GM23338 (cell line): Measurements from ENCODE around the gene LPAR1. TPM values are rescaled to one million over a fixed set of nuclear protein-coding genes. Genes with fewer than 3 reads are reported as not detected.

Experiments
- ATAC-seq: fragments of 200-7000 bp; cut with Tn5 transposase; 3 replicates; pipeline ENCODE4 v1.9.1; 2020
- DNase-seq: peaks from one replicate; pipeline ENCODE4 v3.0.0-alpha.2; 2015; ENCODE audit warnings: low spot score
- H2AFZ ChIP-seq: fragments of 200-600 bp; sonication (generic); 2 replicates; pipeline ENCODE4 v1.8.0; 2016; ENCODE audit warnings: antibody characterized with exemption, mild to moderate bottlenecking, moderate library complexity
- H3F3A ChIP-seq: fragments of 200-600 bp; sonication (generic); replicated peaks from 2 replicates; pipeline ENCODE4 v1.8.0; 2017; ENCODE audit warnings: antibody characterized with exemption, mixed run types, low read depth
- H3K27ac ChIP-seq: fragments of 200-600 bp; sonication (generic); 2 replicates; pipeline ENCODE4 v1.6.1; 2016; ENCODE audit warnings: low read depth
- H3K27me3 ChIP-seq: fragments of 200-600 bp; sonication (generic); 2 replicates; pipeline ENCODE4 v1.8.0; 2016; ENCODE audit warnings: mild to moderate bottlenecking, mixed run types, moderate library complexity; ENCODE audit not compliant: insufficient read depth
- H3K36me3 ChIP-seq: fragments of 200-600 bp; sonication (generic); 2 replicates; pipeline ENCODE4 v1.8.0; 2016; ENCODE audit warnings: mild to moderate bottlenecking; ENCODE audit not compliant: insufficient read depth
- H3K4me1 ChIP-seq: fragments of 200-600 bp; sonication (generic); 2 replicates; pipeline ENCODE4 v1.8.0; 2016; ENCODE audit warnings: mild to moderate bottlenecking, moderate library complexity; ENCODE audit not compliant: insufficient read depth
- H3K4me2 ChIP-seq: fragments of 200-600 bp; sonication (generic); 2 replicates; pipeline ENCODE4 v1.7.1; 2017; ENCODE audit warnings: mixed run types
- H3K4me3 ChIP-seq: fragments of 200-600 bp; sonication (generic); 2 replicates; pipeline ENCODE4 v1.6.1; 2016; ENCODE audit warnings: mixed run types
- H3K79me2 ChIP-seq: fragments of 200-600 bp; sonication (generic); replicated peaks from 2 replicates; pipeline ENCODE4 v1.8.0; 2017; ENCODE audit warnings: mild to moderate bottlenecking; ENCODE audit not compliant: insufficient read depth
- H3K9me2 ChIP-seq: fragments of 200-600 bp; sonication (generic); 2 replicates; pipeline ENCODE4 v1.8.0; 2017; ENCODE audit not compliant: insufficient read depth
- H4K20me1 ChIP-seq: fragments of 200-600 bp; sonication (generic); replicated peaks from 2 replicates; pipeline ENCODE4 v1.8.0; 2017; ENCODE audit warnings: mild to moderate bottlenecking; ENCODE audit not compliant: insufficient read depth
- H3K27ac Mint-ChIP-seq: 2 replicates; pipeline ENCODE4 v1.8.0; 2020; ENCODE audit warnings: inconsistent platforms, mild to moderate bottlenecking, moderate library complexity, mixed read lengths
- H3K27me3 Mint-ChIP-seq: 3 replicates; pipeline ENCODE4 v1.8.0; 2022; ENCODE audit warnings: low read depth, mild to moderate bottlenecking, moderate library complexity, mixed read lengths, inconsistent platforms; ENCODE audit not compliant: insufficient read depth, poor library complexity
- H3K36me3 Mint-ChIP-seq: 3 replicates; pipeline ENCODE4 v1.8.0; 2021; ENCODE audit warnings: low read depth, mild to moderate bottlenecking, inconsistent platforms, moderate library complexity, mixed read lengths
- H3K4me1 Mint-ChIP-seq: 3 replicates; pipeline ENCODE4 v1.8.0; 2020; ENCODE audit warnings: mild to moderate bottlenecking, inconsistent platforms, mixed read lengths
- H3K4me3 Mint-ChIP-seq: 3 replicates; pipeline ENCODE4 v1.8.0; 2021; ENCODE audit warnings: moderate library complexity, mild to moderate bottlenecking, inconsistent platforms, mixed read lengths
- H3K9me3 Mint-ChIP-seq: 3 replicates; pipeline ENCODE4 v1.8.0; 2020; ENCODE audit warnings: moderate library complexity, mild to moderate bottlenecking, inconsistent platforms, mixed read lengths
- CREB1 ChIP-seq: fragments of 250-450 bp; sonication (Bioruptor Pico); IDR thresholded peaks from 2 replicates; pipeline ENCODE4 v1.5.0; 2020; ENCODE audit warnings: low read depth, mild to moderate bottlenecking, moderate library complexity
- EZH2 ChIP-seq: fragments of 200-600 bp; sonication (generic); IDR thresholded peaks from one replicate; pipeline ENCODE4 v1.8.0; 2017; ENCODE audit warnings: antibody characterized with exemption, mild to moderate bottlenecking, low read depth; ENCODE audit not compliant: unreplicated experiment
- EZH2phosphoT487 ChIP-seq: fragments of 200-600 bp; sonication (generic); IDR thresholded peaks from one replicate; pipeline ENCODE4 v1.8.1; 2018; ENCODE audit warnings: antibody characterized with exemption; ENCODE audit not compliant: unreplicated experiment
- NANOG ChIP-seq: IDR thresholded peaks from 2 replicates; pipeline ENCODE4 v1.6.1; 2016; ENCODE audit warnings: antibody characterized with exemption, borderline replicate concordance
- POLR2AphosphoS5 ChIP-seq: IDR thresholded peaks from 2 replicates; pipeline ENCODE4 v1.6.1; 2016; ENCODE audit warnings: antibody characterized with exemption, low read depth
- REST ChIP-seq: IDR thresholded peaks from one replicate; pipeline ENCODE4 v1.6.1; 2018; ENCODE audit warnings: antibody characterized with exemption; ENCODE audit not compliant: unreplicated experiment
- STAT1 ChIP-seq: IDR thresholded peaks from one replicate; pipeline ENCODE4 v1.6.1; 2016; ENCODE audit warnings: antibody characterized with exemption; ENCODE audit not compliant: unreplicated experiment
- ZNF114 ChIP-seq: fragments of 250-450 bp; sonication (Bioruptor Pico); IDR thresholded peaks from 2 replicates; pipeline ENCODE4 v1.5.0; 2020; ENCODE audit warnings: mild to moderate bottlenecking, moderate library complexity
- ZNF331 ChIP-seq: fragments of 250-450 bp; sonication (Bioruptor Pico); IDR thresholded peaks from 2 replicates; pipeline ENCODE4 v1.5.0; 2020; ENCODE audit warnings: low read depth, mild to moderate bottlenecking, moderate library complexity
- polyA plus RNA-seq: library from polyadenylated mRNA; unstranded; fragments of >200 nt; fragmentation: Nextera tagmentation; extraction: Ambion mirVana; gene quantifications from 2 replicates; pipeline ENCODE4 v1.2.1, GENCODE V29; 2016
- total RNA-seq: library from RNA; depleted of rRNA; stranded (reverse); fragments of >200 nt; shearing (Covaris generic); gene quantifications from 2 replicates; pipeline ENCODE4 v1.2.3, GENCODE V29; 2014
- TF ChIP-seq, protein P1 (sequence below): fragments of 250-450 bp; sonication (Bioruptor Pico); IDR thresholded peaks from 2 replicates; pipeline ENCODE4 v1.5.0; 2020; ENCODE audit warnings: mild to moderate bottlenecking, moderate library complexity
- TF ChIP-seq, protein P2 (sequence below): IDR thresholded peaks from 2 replicates; pipeline ENCODE4 v1.6.1; 2016; ENCODE audit warnings: antibody characterized with exemption

LPAR1 gene
- total and polyA plus RNA-seq, 2 experiments from 2014 or later = 1.0 to 3.8 TPM

GRCh38 chr9:111078391-111079038 lies 40.2 kb upstream of the LPAR1 start (continued):
- TF ChIP-seq, protein P1, sequence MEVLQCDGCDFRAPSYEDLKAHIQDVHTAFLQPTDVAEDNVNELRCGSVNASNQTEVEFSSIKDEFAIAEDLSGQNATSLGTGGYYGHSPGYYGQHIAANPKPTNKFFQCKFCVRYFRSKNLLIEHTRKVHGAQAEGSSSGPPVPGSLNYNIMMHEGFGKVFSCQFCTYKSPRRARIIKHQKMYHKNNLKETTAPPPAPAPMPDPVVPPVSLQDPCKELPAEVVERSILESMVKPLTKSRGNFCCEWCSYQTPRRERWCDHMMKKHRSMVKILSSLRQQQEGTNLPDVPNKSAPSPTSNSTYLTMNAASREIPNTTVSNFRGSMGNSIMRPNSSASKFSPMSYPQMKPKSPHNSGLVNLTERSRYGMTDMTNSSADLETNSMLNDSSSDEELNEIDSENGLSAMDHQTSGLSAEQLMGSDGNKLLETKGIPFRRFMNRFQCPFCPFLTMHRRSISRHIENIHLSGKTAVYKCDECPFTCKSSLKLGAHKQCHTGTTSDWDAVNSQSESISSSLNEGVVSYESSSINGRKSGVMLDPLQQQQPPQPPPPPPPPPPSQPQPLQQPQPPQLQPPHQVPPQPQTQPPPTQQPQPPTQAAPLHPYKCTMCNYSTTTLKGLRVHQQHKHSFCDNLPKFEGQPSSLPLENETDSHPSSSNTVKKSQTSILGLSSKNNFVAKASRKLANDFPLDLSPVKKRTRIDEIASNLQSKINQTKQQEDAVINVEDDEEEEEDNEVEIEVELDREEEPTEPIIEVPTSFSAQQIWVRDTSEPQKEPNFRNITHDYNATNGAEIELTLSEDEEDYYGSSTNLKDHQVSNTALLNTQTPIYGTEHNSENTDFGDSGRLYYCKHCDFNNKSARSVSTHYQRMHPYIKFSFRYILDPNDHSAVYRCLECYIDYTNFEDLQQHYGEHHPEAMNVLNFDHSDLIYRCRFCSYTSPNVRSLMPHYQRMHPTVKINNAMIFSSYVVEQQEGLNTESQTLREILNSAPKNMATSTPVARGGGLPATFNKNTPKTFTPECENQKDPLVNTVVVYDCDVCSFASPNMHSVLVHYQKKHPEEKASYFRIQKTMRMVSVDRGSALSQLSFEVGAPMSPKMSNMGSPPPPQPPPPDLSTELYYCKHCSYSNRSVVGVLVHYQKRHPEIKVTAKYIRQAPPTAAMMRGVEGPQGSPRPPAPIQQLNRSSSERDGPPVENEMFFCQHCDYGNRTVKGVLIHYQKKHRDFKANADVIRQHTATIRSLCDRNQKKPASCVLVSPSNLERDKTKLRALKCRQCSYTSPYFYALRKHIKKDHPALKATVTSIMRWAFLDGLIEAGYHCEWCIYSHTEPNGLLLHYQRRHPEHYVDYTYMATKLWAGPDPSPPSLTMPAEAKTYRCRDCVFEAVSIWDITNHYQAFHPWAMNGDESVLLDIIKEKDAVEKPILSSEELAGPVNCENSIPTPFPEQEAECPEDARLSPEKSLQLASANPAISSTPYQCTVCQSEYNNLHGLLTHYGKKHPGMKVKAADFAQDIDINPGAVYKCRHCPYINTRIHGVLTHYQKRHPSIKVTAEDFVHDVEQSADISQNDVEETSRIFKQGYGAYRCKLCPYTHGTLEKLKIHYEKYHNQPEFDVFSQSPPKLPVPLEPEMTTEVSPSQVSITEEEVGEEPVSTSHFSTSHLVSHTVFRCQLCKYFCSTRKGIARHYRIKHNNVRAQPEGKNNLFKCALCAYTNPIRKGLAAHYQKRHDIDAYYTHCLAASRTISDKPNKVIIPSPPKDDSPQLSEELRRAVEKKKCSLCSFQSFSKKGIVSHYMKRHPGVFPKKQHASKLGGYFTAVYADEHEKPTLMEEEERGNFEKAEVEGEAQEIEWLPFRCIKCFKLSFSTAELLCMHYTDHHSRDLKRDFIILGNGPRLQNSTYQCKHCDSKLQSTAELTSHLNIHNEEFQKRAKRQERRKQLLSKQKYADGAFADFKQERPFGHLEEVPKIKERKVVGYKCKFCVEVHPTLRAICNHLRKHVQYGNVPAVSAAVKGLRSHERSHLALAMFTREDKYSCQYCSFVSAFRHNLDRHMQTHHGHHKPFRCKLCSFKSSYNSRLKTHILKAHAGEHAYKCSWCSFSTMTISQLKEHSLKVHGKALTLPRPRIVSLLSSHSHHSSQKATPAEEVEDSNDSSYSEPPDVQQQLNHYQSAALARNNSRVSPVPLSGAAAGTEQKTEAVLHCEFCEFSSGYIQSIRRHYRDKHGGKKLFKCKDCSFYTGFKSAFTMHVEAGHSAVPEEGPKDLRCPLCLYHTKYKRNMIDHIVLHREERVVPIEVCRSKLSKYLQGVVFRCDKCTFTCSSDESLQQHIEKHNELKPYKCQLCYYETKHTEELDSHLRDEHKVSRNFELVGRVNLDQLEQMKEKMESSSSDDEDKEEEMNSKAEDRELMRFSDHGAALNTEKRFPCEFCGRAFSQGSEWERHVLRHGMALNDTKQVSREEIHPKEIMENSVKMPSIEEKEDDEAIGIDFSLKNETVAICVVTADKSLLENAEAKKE (CRISPR knock-in tag) = no peak
- TF ChIP-seq, protein P2, sequence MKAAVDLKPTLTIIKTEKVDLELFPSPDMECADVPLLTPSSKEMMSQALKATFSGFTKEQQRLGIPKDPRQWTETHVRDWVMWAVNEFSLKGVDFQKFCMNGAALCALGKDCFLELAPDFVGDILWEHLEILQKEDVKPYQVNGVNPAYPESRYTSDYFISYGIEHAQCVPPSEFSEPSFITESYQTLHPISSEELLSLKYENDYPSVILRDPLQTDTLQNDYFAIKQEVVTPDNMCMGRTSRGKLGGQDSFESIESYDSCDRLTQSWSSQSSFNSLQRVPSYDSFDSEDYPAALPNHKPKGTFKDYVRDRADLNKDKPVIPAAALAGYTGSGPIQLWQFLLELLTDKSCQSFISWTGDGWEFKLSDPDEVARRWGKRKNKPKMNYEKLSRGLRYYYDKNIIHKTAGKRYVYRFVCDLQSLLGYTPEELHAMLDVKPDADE = no peak
- TF ChIP-seq ZNF114 (CRISPR knock-in tag) = no peak
- TF ChIP-seq NANOG = no peak
- no peak for TF ChIP-seq EZH2phosphoT487
- TF ChIP-seq POLR2AphosphoS5 = no peak
- TF ChIP-seq EZH2 = no peak
- no peak for TF ChIP-seq CREB1
- no peak for TF ChIP-seq STAT1

DNA sequence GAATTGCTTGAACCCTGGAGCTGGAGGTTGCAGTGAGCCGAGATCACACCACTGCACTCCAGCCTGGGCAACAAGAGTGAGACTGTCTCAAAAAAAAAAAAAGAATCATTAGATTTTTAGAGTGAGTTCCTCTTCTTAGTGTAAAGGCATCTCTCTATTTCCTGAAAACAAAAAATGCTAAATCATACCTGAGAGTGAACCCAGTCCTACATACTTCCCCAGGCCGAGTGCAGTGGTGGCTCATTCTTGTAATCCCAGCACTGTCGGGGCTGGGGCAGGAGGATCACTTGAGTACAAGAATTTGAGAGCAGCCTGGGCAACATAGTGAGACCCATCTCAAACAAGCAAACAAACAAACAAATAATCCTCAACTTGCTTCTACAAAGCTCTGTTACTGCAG lies 38.2 kb upstream of the LPAR1 start:
- no peak for ATAC-seq
- no peaks in the 10 kb centered on the region for H3K27me3 ChIP-seq
- TF ChIP-seq POLR2AphosphoS5 (no peak), ZNF114 (CRISPR knock-in tag) (no peak), REST (no peak), STAT1 (no peak), ZNF331 (CRISPR knock-in tag) (no peak)

More for the DNA sequence above, 38.2 kb upstream of the LPAR1 start:
- DNase-seq = no peak
- no peaks in the 10 kb centered on the region for H3K4me1 Mint-ChIP-seq
- H3K36me3 Mint-ChIP-seq = no peaks in the 10 kb centered on the region
- H4K20me1 ChIP-seq = no peaks in the 10 kb centered on the region
- H3K4me3 Mint-ChIP-seq = no peak overlapping the region
- H3K79me2 ChIP-seq = no peaks in the 10 kb centered on the region
- no peak overlapping the region for H3K4me2 ChIP-seq
- no peaks in the 10 kb centered on the region; the same call in 2 of the 3 replicates for H3K9me3 Mint-ChIP-seq
- no peaks in the 10 kb centered on the region for H3K9me2 ChIP-seq
- no peak overlapping the region for H3K4me3 ChIP-seq
- no peaks in the 10 kb centered on the region for H3F3A ChIP-seq
- no peaks in the 10 kb centered on the region for H3K4me1 ChIP-seq
- no peaks in the 10 kb centered on the region for H3K36me3 ChIP-seq
- no peak overlapping the region for H3K27ac Mint-ChIP-seq
- no peak overlapping the region for H3K27ac ChIP-seq
- no peak overlapping the region for H2AFZ ChIP-seq
- H3K27me3 Mint-ChIP-seq = no peaks in the 10 kb centered on the region
